ENCODE measurements around the gene LARP4B. TPM values are rescaled to one million over a fixed set of nuclear protein-coding genes. Genes with fewer than 3 reads are reported as not detected.

Gene LARP4B
- total and polyA plus RNA-seq, 2 experiments from 2014 or later = 18.3 to 52.3 TPM

DNA sequence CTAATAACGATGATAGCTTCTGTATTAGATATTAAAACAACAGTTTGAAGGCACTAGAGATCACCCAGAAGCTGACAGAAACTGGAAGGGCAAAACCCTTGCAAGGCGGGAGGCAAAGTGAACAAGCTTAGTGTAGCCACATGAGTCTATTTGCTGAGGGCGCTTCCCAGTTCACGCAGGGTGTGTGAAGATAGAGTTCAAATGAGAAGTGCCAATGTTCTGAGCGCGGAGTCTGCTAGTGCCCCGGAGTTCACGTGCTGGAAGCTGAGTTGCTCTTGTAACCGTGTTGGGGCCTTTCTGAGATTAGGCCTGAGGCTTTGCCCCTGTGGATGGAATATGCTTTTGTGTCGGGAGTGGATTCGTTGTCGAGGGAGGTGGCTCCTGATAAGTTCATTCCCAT is 40.1 kb upstream of the LARP4B start (continued):
- TF ChIP-seq ETS1 (IDR thresholded peaks at IDR 0.05) = no peak
- TF ChIP-seq CREB1 (CRISPR knock-in tag; IDR thresholded peaks at IDR 0.05; ENCODE audit: low read depth) = no peak
- TF ChIP-seq EZH2 (IDR thresholded peaks at IDR 0.05; ENCODE audit: low read depth, unreplicated experiment) = no peak
- no peak for TF ChIP-seq REST (IDR thresholded peaks at IDR 0.05; ENCODE audit: unreplicated experiment)
- TF ChIP-seq ZNF114 (CRISPR knock-in tag; IDR thresholded peaks at IDR 0.05) = no peak

- H3K27me3 Mint-ChIP-seq (ENCODE audit: insufficient read depth, low read depth, poor library complexity) = peaks cover 5% of the 10 kb centered on the region
- H3F3A ChIP-seq (replicated peaks; ENCODE audit: low read depth) = no peaks in the 10 kb centered on the region
- H3K27me3 ChIP-seq (ENCODE audit: insufficient read depth) = no peaks in the 10 kb centered on the region
- H3K4me2 ChIP-seq = no peak overlapping the region
- H3K27ac ChIP-seq (ENCODE audit: low read depth) = no peak overlapping the region
- H4K20me1 ChIP-seq (replicated peaks; ENCODE audit: insufficient read depth) = no peaks in the 10 kb centered on the region
- H3K27ac Mint-ChIP-seq = no peak overlapping the region
- no peak overlapping the region for H3K4me3 Mint-ChIP-seq
- H3K4me1 ChIP-seq (ENCODE audit: insufficient read depth) = no peaks in the 10 kb centered on the region
- no peak for ATAC-seq
- no peak for TF ChIP-seq CREB1 (CRISPR knock-in tag; IDR thresholded peaks at IDR 0.05; ENCODE audit: low read depth)
- DNase-seq (ENCODE audit: low spot score) = no peak
- H3K4me1 Mint-ChIP-seq = peaks cover 11% of the 10 kb centered on the region
- H3K36me3 Mint-ChIP-seq (ENCODE audit: low read depth) = no peaks in the 10 kb centered on the region; the same call in 2 of the 3 replicates
- H3K9me3 Mint-ChIP-seq = peaks cover 3% of the 10 kb centered on the region; the same call in 1 of the 3 replicates
- H3K36me3 ChIP-seq (ENCODE audit: insufficient read depth) = no peaks in the 10 kb centered on the region
- no peak overlapping the region for H2AFZ ChIP-seq
- H3K79me2 ChIP-seq (replicated peaks; ENCODE audit: insufficient read depth) = no peaks in the 10 kb centered on the region
- no peak overlapping the region for H3K4me3 ChIP-seq
- H3K9me2 ChIP-seq (ENCODE audit: insufficient read depth) = no peaks in the 10 kb centered on the region
These were observed 39.6 kb upstream of the LARP4B start for GRCh38 chr10:971150-971542.

DNA sequence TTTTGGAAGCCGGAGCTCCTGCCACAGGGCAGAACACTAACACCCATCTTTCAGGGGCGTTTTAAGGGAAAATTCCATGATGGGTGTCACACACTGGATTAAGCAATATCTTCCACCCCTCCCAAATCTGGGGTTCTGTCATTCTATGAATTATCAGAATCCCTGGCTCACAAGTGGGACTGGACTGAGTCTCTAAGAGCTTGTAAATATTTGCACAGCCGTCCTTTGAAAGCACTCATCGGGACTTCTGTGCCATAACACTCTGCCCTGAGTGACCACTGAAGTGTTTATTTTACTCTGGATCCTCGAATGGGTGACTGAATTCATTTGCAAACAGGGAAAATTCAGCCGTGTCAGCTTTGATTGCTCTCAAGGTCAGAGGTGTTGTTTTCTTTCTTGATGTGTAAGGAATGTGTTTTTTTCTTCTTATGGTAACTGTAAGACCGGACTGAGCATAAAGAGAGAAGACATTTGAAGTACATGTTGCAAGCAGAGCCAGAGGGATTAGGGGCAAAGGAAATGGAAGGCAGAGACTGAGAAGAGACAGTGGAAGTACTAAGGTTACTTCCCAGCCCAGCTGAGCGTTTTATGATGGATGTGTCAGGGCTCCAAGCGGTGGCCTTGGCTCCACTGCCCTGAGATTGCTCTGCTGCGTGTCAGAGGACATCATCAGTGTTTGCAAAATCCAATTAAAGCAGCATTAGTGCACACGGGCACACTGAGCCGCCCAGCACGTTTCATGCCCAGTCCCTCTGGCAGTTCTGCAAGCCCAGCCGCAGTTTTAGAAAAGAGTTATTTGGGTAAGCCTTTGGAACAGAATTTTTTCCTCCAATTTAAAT is 39.0 kb upstream of the LARP4B start:
- no peak overlapping the region for H3K27ac ChIP-seq (ENCODE audit: low read depth)
- peaks cover 10% of the 10 kb centered on the region for H3K27me3 Mint-ChIP-seq (ENCODE audit: insufficient read depth, low read depth, poor library complexity)
- H3F3A ChIP-seq (replicated peaks; ENCODE audit: low read depth) = no peaks in the 10 kb centered on the region
- no peaks in the 10 kb centered on the region for H3K36me3 ChIP-seq (ENCODE audit: insufficient read depth)
- no peak overlapping the region for H3K27ac Mint-ChIP-seq
- ATAC-seq (no peak), DNase-seq (ENCODE audit: low spot score) (no peak)
- no peaks in the 10 kb centered on the region for H3K27me3 ChIP-seq (ENCODE audit: insufficient read depth)
- H4K20me1 ChIP-seq (replicated peaks; ENCODE audit: insufficient read depth) = no peaks in the 10 kb centered on the region
- 0 out of 2 replicates have a peak overlapping the region, but pooled peaks have one; percentile 56 for H2AFZ ChIP-seq
- H3K36me3 Mint-ChIP-seq (ENCODE audit: low read depth) = no peaks in the 10 kb centered on the region; the same call in 2 of the 3 replicates
- no peaks in the 10 kb centered on the region for H3K9me2 ChIP-seq (ENCODE audit: insufficient read depth)
- H3K4me1 Mint-ChIP-seq = peaks cover 11% of the 10 kb centered on the region
- H3K4me2 ChIP-seq = no peak overlapping the region
- H3K4me1 ChIP-seq (ENCODE audit: insufficient read depth) = no peaks in the 10 kb centered on the region
- H3K9me3 Mint-ChIP-seq = peaks cover 3% of the 10 kb centered on the region; the same call in 1 of the 3 replicates
- H3K4me3 Mint-ChIP-seq = no peak overlapping the region
- H3K79me2 ChIP-seq (replicated peaks; ENCODE audit: insufficient read depth) = no peaks in the 10 kb centered on the region
- H3K4me3 ChIP-seq = no peak overlapping the region
- TF ChIP-seq ETS1 (IDR thresholded peaks at IDR 0.05) (no peak), CTCF (conservative IDR thresholded peaks at IDR 0.05; ENCODE audit: low read depth in 2 of 2) (no peak)
